NK-92 treated with Interleukin-12 subunit alpha and Interleukin-12 subunit beta, amount 100 ng/mL, for 24 hours (cell line): ENCODE measurements around the gene NUFIP1.
"Not testable (repeated sequence)": the region's sequence is repeated elsewhere in the genome, so short reads cannot be mapped to it uniquely, and the experiment has no call there.

ENCODE experiments used
- DNase-seq: peaks from one replicate; lab custom pipeline; 2025; lab: John Stamatoyannopoulos, UW

The NUFIP1 gene

DNA sequence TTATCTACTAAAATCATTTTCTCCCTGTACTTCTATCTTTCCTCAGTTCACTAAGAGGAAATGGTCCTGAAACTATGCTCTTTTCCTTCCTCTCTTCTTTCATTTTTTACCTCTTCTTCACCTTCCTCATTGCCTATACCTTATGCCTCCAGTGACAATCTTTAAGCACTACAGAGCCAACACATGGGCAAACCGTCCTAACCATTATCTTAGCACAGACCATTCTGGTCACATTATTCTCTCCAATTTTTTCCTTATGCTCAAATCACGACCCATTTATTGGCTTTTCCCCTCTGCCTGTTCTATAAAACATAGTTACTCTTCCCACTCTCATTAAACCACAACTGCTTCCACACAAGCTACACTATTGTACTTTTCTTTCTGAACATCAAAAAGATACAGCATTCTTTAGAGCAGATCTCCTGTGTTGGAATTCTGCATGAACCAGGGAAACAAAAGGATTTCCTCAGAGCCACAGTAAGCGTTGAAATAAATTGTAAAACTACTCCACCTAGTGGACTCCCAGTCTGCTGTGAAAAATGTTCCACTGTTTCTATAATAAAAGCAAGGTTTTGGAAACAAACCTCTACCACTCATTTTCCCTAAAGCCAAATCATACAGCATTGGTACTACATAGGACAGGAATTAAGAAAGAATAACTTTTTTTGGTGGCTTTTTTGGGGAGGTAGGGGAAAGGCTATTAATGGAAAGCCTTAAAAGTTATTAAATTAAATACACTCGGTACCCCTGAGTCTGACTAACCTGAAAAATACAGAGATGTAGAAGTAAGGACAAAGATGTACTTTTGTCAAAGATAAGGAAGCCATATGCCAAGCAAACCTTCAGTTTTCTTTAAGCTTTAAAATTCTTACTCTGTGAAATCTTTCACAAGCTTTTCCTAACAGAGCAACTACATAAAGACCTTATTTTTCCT is 19.5 kb downstream of the NUFIP1 start:
- no peak for DNase-seq

GRCh38 chr13:44968434-44968815 is 20.8 kb downstream of the NUFIP1 start:
- DNase-seq, result no peak

GRCh38 chr13:44967704-44968433 is 21.4 kb downstream of the NUFIP1 start:
- no peak for DNase-seq

- no peak for DNase-seq
These were observed 27.3 kb downstream of the NUFIP1 start for GRCh38 chr13:44961997-44962396.

DNA sequence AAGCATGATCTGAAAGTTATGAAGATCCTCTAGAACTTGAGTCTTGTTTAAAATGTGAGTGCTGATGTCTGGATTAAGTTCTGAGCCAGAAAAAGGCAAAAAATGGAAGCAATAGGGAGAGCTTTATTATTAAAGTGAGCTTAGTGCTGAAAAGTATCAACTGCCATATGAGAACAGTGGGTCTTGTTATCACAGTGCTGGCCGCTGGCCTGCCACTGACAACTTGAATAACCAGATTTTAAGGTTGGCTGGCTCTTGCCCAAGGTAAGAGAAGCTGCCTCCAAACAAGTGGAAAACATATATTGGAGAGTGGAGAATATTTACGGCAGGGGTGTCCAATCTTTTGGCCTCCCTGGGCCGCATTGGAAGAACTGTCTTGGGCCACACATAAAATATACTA is 33.9 kb downstream of the NUFIP1 start:
- no peak for DNase-seq

- DNase-seq, result no peak
These were observed 35.0 kb downstream of the NUFIP1 start for GRCh38 chr13:44954224-44954623.

DNA sequence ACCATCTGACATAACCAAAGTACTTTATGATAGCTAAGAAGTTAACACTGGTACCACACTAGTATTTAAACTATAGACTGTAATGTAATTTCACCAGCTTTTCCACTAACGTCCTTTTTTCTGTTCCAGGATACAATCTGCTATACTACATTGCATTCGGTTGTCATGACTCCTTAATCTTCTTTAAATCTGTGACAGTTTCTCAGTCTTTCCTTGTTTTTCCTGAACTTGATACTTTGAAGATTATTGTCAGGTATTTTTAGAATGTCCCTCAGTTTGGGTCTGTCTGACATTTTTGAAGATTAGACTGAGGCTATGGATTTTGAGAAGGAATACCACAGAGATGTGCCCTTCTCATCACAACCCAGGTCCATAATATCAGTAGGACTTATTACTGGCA is 36.6 kb downstream of the NUFIP1 start:
- DNase-seq, result no peak

DNA sequence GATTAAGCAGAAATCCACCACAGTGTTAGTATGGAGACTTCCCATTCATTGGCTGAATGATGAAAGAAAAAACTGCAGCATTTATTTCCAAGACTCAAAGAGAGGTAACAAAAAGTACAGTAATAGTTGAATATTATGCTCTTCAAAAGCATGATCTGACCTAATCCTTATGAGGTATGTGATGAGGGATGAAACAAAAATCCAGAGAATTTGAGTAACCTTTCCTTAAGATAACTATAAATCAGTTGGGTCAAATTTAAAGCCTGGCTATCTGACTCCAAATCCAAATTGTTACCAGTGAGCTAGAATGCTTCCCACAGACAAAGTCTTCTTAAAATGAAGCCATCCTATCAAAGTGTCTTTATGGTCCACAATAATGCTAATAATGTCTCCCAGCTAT is 38.1 kb downstream of the NUFIP1 start:
- no peak for DNase-seq

DNA sequence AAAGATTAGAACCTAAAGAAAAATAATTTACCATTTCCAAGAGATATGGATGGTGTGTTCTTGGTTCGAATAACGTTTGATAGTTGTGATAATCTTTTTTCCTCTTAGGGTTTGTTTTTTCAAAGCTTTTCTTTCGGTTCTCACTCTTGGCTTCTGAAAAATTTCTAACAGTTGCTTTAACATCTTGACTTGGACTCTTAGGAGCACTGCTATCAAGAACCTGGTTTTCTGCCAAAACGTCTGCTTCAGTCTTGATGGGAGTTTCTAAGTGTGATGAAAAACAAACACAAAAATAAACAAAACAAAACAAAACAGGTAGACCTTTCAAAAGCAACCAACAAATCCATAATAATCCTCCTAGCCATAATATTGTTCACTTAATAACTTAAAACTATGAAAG is 45.9 kb downstream of the NUFIP1 start:
- DNase-seq, result not testable (repeated sequence)

- no peak for DNase-seq
These were observed 50.4 kb downstream of the NUFIP1 start for GRCh38 chr13:44938854-44939253.

GRCh38 chr13:44936246-44936645 is 53.0 kb downstream of the NUFIP1 start:
- DNase-seq, result no peak

- DNase-seq, result no peak
These were observed 54.5 kb downstream of the NUFIP1 start for GRCh38 chr13:44934724-44935123.

GRCh38 chr13:44932850-44933251 is 56.4 kb downstream of the NUFIP1 start:
- no peak for DNase-seq

DNA sequence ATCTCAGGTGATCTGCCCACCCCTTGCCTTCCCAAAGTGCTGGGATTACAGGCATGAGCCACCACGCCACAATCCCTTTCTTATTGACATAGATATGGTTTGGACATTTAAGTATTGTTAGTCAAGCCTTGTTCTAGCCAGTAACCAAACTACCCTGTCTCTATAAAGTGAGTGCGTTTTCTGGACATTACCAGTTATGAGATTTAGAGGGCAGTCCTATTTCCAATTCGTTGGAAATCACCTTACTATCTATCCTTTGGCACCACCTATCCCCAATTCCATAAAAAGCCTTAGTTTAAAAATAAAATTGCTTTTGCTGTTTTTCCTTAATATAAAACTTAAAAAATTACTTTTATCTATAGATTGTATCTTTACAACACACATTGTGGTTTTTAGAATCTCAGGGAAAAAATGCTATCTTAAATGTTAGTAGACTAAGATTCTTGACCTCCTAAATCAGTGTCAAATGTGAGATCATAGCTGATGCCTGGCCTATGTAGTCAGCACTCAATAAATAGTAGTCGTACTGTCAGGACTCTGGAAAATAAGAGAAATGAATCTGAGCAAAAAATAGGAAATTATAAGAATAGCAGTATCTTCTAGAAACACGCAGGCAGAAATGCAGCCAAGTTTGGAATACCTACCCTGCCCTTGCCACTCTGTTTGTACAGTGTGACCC is 57.0 kb downstream of the NUFIP1 start:
- no peak for DNase-seq

- no peak for DNase-seq
These were observed 58.2 kb downstream of the NUFIP1 start for GRCh38 chr13:44930963-44931623.

DNA sequence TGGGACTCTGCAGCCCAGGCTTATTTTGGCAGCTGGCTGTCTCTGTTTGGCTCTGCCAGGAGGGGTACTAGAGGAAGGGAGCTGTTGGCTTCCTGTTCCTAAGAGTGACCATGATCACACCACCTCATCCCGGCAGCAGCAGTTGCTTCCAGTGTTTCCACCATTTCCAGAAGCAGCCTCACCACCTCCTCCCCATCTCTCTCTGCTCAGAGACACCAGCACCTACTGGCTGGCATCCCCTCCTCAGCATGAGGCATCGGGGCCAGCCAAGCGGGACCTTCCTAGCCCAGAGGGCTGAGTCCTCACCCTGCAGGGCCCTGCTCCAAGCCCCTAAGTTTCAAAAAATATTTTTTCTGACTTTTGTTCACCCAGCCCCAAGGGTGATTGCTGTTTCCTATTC is 59.0 kb downstream of the NUFIP1 start:
- no peak for DNase-seq

DNA sequence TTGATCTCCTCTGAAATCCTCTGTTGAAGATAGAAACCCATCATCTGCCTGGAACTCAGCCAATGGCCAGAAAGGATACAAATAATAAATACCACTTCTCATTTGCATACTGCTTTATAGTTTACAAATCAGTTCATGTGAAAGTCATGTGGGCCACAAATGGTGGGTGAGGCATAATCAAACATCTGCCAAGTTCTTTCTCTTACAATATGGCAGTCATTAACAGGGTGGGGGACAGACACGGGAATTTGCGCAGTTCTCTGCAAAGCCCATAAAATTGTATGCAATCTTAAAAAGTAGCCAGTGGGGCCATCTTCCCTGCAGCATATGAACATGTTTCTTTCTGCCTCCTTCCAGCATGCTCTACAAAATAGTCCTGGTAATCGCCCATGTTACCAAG is 59.6 kb downstream of the NUFIP1 start:
- no peak for DNase-seq

GRCh38 chr13:44927968-44928367 is 61.3 kb downstream of the NUFIP1 start:
- DNase-seq, result no peak

GRCh38 chr13:44921931-44922758 is 67.1 kb downstream of the NUFIP1 start:
- no peak for DNase-seq

- no peak for DNase-seq
These were observed 67.9 kb downstream of the NUFIP1 start for GRCh38 chr13:44921246-44921877.

DNA sequence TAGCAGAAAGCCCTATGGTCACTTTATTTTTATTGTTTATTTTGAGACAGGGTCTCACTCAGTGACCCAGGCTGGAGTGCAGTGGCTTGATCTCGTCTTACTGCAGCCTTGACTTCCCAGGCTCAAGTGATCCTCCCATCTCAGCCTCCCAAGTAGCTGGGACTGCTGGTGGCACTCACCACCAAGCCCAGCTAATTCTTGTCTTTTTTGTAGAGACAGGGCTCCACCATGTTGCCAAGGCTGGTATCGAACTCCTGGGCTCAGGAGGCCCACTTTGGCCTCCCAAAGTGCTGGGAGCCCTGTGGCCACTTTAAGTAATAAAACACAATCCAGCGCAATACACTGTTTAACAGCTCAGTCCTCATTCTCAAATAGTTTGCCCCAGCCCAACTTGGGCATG is 69.3 kb downstream of the NUFIP1 start:
- DNase-seq, result no peak
